Non-pigmented ciliary epithelial cell (primary cell): ENCODE data around the gene MKRN1.
"Not testable (repeated sequence)": the region's sequence is repeated elsewhere in the genome, so short reads cannot be mapped to it uniquely, and the experiment has no call there.

ENCODE experiments used
- DNase-seq: peaks from one replicate; pipeline ENCODE4 v3.0.0-alpha.2; 2010; ENCODE audit warnings: low read depth

Gene MKRN1

GRCh38 chr7:140479062-140479738 is at the start of gene MKRN1:
TSS of gene MKRN1 (minus strand) at chr7:140479505. CDS start at chr7:140479344, 161 bp downstream.
- peak; percentile 47 for DNase-seq

- DNase-seq, result no peak
Observed at GRCh38 chr7:140526787-140527664, 47.7 kb upstream of the MKRN1 start.

- DNase-seq, result no peak
Observed at GRCh38 chr7:140526214-140526613, 46.9 kb upstream of the MKRN1 start.

- no peak for DNase-seq
Observed at GRCh38 chr7:140525743-140526142, 46.4 kb upstream of the MKRN1 start.

GRCh38 chr7:140521421-140521820 is 42.1 kb upstream of the MKRN1 start:
- no peak for DNase-seq

GRCh38 chr7:140519007-140519399 is 39.7 kb upstream of the MKRN1 start:
- no peak for DNase-seq

GRCh38 chr7:140518370-140519006 is 39.2 kb upstream of the MKRN1 start:
- DNase-seq, result no peak

- DNase-seq, result peak; percentile 66
Observed at GRCh38 chr7:140517546-140518369, 38.5 kb upstream of the MKRN1 start.

- DNase-seq, result no peak
Observed at GRCh38 chr7:140512317-140513000, 33.2 kb upstream of the MKRN1 start.

- DNase-seq, result no peak
Observed at GRCh38 chr7:140509789-140510188, 30.5 kb upstream of the MKRN1 start.

- DNase-seq, result not testable (repeated sequence)
Observed at GRCh38 chr7:140507556-140507955, 28.3 kb upstream of the MKRN1 start.

- peak; percentile 34 for DNase-seq
Observed at GRCh38 chr7:140506788-140507464, 27.6 kb upstream of the MKRN1 start.

GRCh38 chr7:140501966-140502365 is 22.7 kb upstream of the MKRN1 start:
- no peak for DNase-seq

- not testable (repeated sequence) for DNase-seq
Observed at GRCh38 chr7:140497807-140498206, 18.5 kb upstream of the MKRN1 start.

GRCh38 chr7:140497241-140497769 is 18.0 kb upstream of the MKRN1 start:
- DNase-seq, result no peak

- no peak for DNase-seq
Observed at GRCh38 chr7:140495514-140496097, 16.3 kb upstream of the MKRN1 start.

GRCh38 chr7:140494867-140495266 is 15.6 kb upstream of the MKRN1 start:
- DNase-seq, result no peak

- DNase-seq, result no peak
Observed at GRCh38 chr7:140489026-140489359, 9.7 kb upstream of the MKRN1 start.

- no peak for DNase-seq
Observed at GRCh38 chr7:140485500-140486265, 6.4 kb upstream of the MKRN1 start.
